GM18909 (cell line): Measurements from ENCODE around the gene TYW1.
"Not testable (repeated sequence)": the region's sequence is repeated elsewhere in the genome, so short reads cannot be mapped to it uniquely, and the experiment has no call there.

ENCODE experiments used
- ATAC-seq: cut with Tn5 transposase; IDR thresholded peaks from one replicate; pipeline ENCODE4 v1.9.1; 2021; ENCODE audit warnings: mild to moderate bottlenecking; ENCODE audit not compliant: unreplicated experiment, poor library complexity

Gene TYW1

GRCh38 chr7:67226340-67226907 lies 229.8 kb downstream of the TYW1 start:
- ATAC-seq, result not testable (repeated sequence)

DNA sequence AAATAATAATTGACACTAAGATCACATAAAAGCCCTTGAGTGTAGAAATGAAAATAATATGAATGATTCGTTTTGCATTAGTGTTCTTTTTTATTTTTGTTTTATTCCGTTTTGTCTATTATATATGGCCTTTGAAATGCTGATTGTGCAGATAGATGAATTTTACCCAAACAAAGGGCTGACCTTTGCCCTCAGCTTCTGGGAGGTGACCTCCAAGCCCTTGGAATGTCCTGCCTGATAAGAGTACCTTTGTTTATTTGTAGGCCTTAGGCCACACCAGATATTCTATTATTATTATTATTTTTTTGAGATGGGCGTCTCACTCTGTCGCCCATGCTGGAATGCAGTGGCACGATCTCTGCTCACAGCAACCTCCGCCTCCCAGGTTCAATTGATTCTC lies 230.3 kb downstream of the TYW1 start:
- not testable (repeated sequence) for ATAC-seq

GRCh38 chr7:67229018-67229417 lies 232.4 kb downstream of the TYW1 start:
- not testable (repeated sequence) for ATAC-seq

- ATAC-seq, result not testable (repeated sequence)
Measured at GRCh38 chr7:67230029-67230428, 233.4 kb downstream of the TYW1 start.

DNA sequence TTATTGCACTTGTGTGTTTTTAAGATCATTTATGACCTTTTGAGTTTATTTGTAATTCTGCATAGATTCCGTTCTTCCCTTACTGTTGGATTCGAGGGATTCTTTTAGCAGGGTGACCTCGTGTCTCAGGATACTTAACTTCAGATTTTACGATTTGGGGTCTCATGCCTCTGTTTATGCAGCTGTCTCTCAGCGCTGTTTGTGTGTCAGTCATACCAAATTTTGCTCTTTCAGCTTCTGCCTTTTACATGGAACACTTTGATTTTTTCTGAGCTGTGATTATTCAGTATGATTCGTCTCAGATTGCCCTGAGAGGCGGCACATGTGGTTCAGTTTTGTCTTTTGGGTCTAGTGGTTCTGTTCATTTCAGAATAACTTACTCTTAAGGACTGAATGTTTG lies 236.9 kb downstream of the TYW1 start:
- not testable (repeated sequence) for ATAC-seq

GRCh38 chr7:67236216-67236615 lies 239.6 kb downstream of the TYW1 start:
- not testable (repeated sequence) for ATAC-seq

DNA sequence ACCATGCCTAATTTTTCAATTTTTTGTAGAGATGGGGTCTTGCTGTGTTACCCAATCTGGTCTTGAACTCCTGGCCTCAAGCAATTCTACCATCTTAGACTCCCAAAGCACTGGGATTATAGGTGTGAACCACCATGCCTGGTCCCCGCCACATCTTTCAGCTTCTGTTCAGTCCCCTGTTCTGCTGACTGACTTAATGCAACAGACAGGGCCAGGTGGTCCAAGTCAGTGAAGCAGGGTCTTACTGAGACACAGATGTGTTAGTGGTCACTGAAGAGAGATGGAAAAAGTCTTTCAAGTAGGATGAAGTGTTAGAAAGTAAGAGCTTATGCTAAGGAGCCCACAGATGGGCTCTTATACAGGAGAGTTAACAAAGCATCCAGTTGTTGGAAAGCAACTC lies 246.2 kb downstream of the TYW1 start:
- ATAC-seq, result not testable (repeated sequence)

DNA sequence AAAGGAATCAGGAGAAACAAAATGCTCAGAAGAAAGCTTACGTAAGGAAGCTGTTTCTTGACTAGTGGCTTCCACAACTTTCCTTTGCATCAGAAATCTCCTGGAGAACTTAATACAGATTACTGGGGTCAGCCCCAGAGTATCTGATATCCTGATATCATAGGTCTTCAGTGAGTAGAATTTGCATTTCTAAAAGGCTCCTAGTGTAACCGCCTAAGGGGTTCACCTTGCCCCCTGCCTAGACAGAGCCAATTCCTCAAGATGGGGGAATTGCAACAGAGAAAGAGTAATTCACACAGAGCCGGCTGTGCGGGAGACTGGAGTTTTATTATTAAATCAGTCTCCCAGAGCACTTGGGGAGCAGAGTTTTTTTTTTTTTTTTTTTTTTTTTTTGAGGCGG lies 251.7 kb downstream of the TYW1 start:
- ATAC-seq, result not testable (repeated sequence)

DNA sequence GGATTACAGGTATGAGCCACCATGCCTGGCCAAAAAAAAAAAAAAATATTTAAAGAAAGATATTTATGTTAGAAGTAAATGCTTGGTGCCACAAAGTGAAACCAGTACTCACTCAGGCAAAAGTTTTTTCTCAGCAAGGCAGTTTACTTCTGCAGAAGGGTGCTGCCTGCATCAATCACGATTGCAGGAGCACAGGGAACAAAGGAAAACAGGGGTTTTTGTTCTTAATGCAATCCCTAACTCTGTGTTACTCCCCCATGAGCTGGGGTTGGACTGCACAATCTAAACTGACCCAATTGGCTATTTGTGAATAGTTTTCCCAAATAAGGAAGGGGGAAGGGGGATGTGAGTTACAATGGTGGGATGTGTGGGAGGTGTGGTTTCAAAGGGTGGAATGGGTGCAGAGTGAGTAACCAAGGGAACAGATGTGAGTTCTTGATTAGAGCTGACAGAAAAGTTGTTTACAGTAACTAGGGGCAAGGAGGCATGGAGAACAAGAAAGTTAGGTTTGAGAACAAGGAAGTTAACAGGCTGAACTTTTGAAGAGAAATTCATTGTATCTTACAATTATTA lies 255.4 kb downstream of the TYW1 start:
- ATAC-seq, result no peak

DNA sequence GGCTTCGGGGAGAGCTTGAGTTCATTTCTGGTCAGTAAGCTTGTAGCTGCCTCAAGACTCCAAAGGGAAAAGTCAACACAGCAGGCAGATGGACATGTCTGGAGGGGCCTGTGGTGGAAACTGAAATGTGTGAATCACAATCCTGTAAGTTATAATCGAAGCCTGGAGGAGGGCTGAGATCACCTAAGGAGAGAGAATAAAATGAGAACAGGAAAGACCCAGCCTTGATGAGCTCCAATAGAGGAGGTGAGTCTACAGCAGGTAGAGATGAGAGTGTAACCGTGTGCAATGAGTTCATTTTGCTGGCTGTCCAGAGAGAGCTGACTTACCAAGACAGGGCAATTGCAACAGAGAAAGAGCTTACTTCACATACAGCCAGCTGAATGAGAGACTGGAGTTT lies 258.4 kb downstream of the TYW1 start:
- ATAC-seq, result not testable (repeated sequence)

GRCh38 chr7:67257779-67258178 lies 261.1 kb downstream of the TYW1 start:
- ATAC-seq, result not testable (repeated sequence)

DNA sequence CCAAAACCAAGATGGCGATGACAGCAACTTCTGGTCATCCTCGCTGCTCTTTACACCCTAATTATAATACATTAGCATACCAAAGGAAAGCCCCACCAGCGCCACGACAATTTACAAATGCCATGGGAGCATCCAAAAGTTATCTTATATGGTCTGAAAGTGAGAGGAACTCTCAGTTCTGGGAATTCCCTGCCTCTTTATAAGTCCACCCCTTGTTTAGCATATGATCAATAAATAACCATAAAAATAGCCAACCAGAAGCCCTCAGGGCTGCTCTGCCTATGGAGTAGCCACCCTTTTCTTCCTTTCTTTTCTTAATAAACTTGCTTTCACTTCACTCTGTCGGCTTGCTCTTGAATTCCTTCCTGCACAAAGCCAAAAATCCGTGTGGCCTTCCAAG lies 262.7 kb downstream of the TYW1 start:
- not testable (repeated sequence) for ATAC-seq

GRCh38 chr7:67260166-67260586 lies 263.5 kb downstream of the TYW1 start:
- ATAC-seq, result not testable (repeated sequence)

DNA sequence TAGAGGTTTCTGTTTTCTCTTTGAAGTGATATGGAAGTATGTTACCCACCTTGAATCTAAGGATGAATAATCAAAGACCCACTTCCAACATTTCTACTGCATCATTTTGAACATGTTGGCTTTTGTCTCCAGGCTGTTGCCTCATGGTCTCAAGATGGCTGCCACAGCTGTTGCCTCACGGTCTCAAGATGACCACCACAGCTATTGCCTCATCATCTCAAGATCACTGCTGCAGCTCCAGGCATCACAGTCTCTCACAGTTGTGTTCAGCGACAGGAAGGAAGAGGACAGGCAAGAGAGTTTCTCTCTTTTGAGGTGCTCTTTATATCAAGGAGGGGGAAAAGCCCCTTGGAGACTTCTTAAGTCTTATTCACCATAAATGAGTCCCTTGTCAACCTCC lies 267.4 kb downstream of the TYW1 start:
- not testable (repeated sequence) for ATAC-seq

DNA sequence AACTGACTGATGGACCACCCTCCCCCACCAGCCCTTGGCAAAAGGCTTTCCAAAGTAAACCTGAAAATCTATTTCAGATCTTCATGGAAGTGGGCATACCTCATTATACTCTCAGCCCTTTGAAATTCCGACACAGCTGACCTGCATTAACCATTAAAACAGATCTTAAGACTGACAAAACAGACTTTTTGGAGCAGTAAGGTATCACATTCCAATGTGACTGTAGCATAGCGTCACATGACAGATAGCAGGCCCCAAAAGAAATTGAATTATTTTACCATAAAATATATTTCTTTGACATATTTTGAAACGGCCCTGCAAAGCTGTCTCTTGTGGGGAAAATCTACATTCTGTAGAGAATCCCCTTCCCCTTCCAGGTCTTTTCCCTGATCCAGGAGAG lies 269.4 kb downstream of the TYW1 start:
- not testable (repeated sequence) for ATAC-seq

GRCh38 chr7:67267914-67268313 lies 271.3 kb downstream of the TYW1 start:
- ATAC-seq, result no peak

DNA sequence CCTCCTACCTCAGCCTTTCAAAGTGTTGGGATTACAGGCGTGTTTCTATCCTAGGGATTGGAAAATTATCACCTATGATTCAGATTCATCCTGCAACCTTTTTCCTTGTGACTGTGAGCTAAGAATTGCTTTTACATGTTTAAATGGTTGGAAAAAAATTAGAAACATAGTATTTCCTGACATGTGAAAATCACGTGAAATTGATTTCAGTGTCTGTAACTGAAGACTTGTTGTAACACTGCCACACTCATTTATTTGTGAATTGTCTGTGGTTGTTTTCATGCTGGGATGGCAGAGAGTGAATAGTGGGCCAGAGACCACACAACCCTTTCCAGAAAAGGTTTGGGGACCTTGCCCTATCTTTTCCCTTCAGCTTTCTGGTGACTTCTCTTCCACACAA lies 273.3 kb downstream of the TYW1 start:
- not testable (repeated sequence) for ATAC-seq
